CD14-positive monocyte (primary cell): Measurements from ENCODE around the gene TJP3. TPM values are rescaled to one million over a fixed set of nuclear protein-coding genes. Genes with fewer than 3 reads are reported as not detected.

ENCODE experiments used
- DNase-seq, 3 donors: peaks; one replicate each; pipeline ENCODE4 v3.0.0-alpha.2; 2011 to 2022
- H2AFZ ChIP-seq: 2 replicates; pipeline ENCODE4 v1.6.0; 2012; ENCODE audit warnings: mild to moderate bottlenecking, low read depth, low read length, inconsistent platforms; ENCODE audit not compliant: insufficient read depth, poor library complexity, severe bottlenecking
- H3K27ac ChIP-seq, 2 donors: 1 replicate in 1 of 2; 2 replicates in 1 of 2; pipeline ENCODE4 v1.5.1; 2012 to 2013; ENCODE audit warnings: low read length in 2 of 2, control low read depth in 1 of 2, inconsistent platforms in 1 of 2, low read depth in 1 of 2, mild to moderate bottlenecking in 1 of 2
- H3K27me3 ChIP-seq, 2 donors: one replicate each; pipeline versions ENCODE4 v1.6.0 to v1.6.1; 2011 to 2013; ENCODE audit warnings: low read length in 2 of 2; ENCODE audit not compliant: control insufficient read depth in 2 of 2, insufficient read depth in 2 of 2
- H3K36me3 ChIP-seq, 2 donors: replicated peaks in 1 of 2; 1 replicate in 1 of 2; 2 replicates in 1 of 2; pipeline versions ENCODE4 v1.5.1 to v1.6.1; 2012 to 2013; ENCODE audit warnings: low read length in 2 of 2, control low read depth in 1 of 2, inconsistent platforms in 1 of 2, mild to moderate bottlenecking in 1 of 2; ENCODE audit not compliant: insufficient read depth in 2 of 2, control insufficient read depth in 1 of 2
- H3K4me1 ChIP-seq, 2 donors: 1 replicate in 1 of 2; 2 replicates in 1 of 2; pipeline versions ENCODE4 v1.5.1 to v1.6.1; 2012 to 2013; ENCODE audit warnings: low read length in 2 of 2, control low read depth in 1 of 2, inconsistent platforms in 1 of 2, mild to moderate bottlenecking in 1 of 2, moderate library complexity in 1 of 2; ENCODE audit not compliant: insufficient read depth in 2 of 2, control insufficient read depth in 1 of 2
- H3K4me2 ChIP-seq: replicated peaks from 2 replicates; pipeline ENCODE3; 2012; ENCODE audit warnings: low read length, moderate library complexity, mild to moderate bottlenecking; ENCODE audit not compliant: poor library complexity, severe bottlenecking; ENCODE audit errors: extremely low read depth
- H3K4me3 ChIP-seq, 3 experiments: fragments of 200-600 bp in 1 of 3; sonication (generic) in 1 of 3; replicated peaks in 1 of 3; 1 replicate in 2 of 3; 2 replicates in 1 of 3; pipeline ENCODE4 v1.5.1; 2011 to 2013; ENCODE audit warnings: low read length in 3 of 3, mild to moderate bottlenecking in 3 of 3, control low read depth in 2 of 3, low read depth in 2 of 3, inconsistent platforms in 1 of 3, moderate library complexity in 1 of 3
- H3K79me2 ChIP-seq: 2 replicates; pipeline ENCODE4 v1.6.0; 2012; ENCODE audit warnings: mild to moderate bottlenecking, control low read depth, inconsistent platforms, low read length, moderate library complexity; ENCODE audit not compliant: insufficient read depth
- H3K9ac ChIP-seq: 2 replicates; pipeline ENCODE4 v1.6.0; 2017; ENCODE audit warnings: low read length, mild to moderate bottlenecking; ENCODE audit not compliant: insufficient read depth, poor library complexity, severe bottlenecking
- H3K9me3 ChIP-seq, 2 donors: replicated peaks in 1 of 2; 1 replicate in 1 of 2; 2 replicates in 1 of 2; pipeline versions ENCODE4 v1.5.1 to v1.6.1; 2012 to 2013; ENCODE audit warnings: low read length in 2 of 2, control low read depth in 1 of 2; ENCODE audit not compliant: control insufficient read depth in 1 of 2, insufficient read depth in 1 of 2
- H4K20me1 ChIP-seq: 2 replicates; pipeline ENCODE4 v1.6.0; 2012; ENCODE audit warnings: mild to moderate bottlenecking, low read length, control low read depth, moderate library complexity; ENCODE audit not compliant: insufficient read depth
- H3K27ac Mint-ChIP-seq, 7 donors: one replicate each; pipeline ENCODE4 v1.8.0; 2020; ENCODE audit warnings: mild to moderate bottlenecking in 7 of 7, mixed read lengths in 7 of 7, moderate library complexity in 6 of 7, inconsistent platforms in 2 of 7
- H3K27me3 Mint-ChIP-seq, 3 donors: one replicate each; pipeline ENCODE4 v1.8.0; 2021 to 2022; ENCODE audit warnings: low read depth in 3 of 3, mild to moderate bottlenecking in 3 of 3, mixed read lengths in 3 of 3, moderate library complexity in 3 of 3, inconsistent platforms in 1 of 3
- H3K36me3 Mint-ChIP-seq, 2 donors: one replicate each; pipeline ENCODE4 v1.8.0; 2020; ENCODE audit warnings: mixed read lengths in 2 of 2, inconsistent platforms in 1 of 2, mild to moderate bottlenecking in 1 of 2
- H3K4me1 Mint-ChIP-seq: one replicate; pipeline ENCODE4 v1.8.0; 2020; ENCODE audit warnings: mild to moderate bottlenecking, mixed read lengths
- H3K4me3 Mint-ChIP-seq, 2 donors: one replicate each; pipeline ENCODE4 v1.8.0; 2020; ENCODE audit warnings: mild to moderate bottlenecking in 2 of 2, mixed read lengths in 2 of 2, moderate library complexity in 1 of 2
- H3K9me3 Mint-ChIP-seq, 7 donors: one replicate each; pipeline ENCODE4 v1.8.0; 2020 to 2022; ENCODE audit warnings: mixed read lengths in 7 of 7, mild to moderate bottlenecking in 6 of 7, moderate library complexity in 6 of 7, inconsistent platforms in 2 of 7
- WGBS: methylation state at CpG from one replicate; pipeline ENCODE4 v1.1.5; 2013; ENCODE audit warnings: missing lambda C conversion rate; ENCODE audit not compliant: insufficient coverage; 5-methylcytosine and 5-hydroxymethylcytosine counted together
- intact Hi-C, 2 donors: fragments of 100-400 bp; cut with micrococcal nuclease; formaldehyde crosslinking; loops; one replicate each; pipeline versions ENCODE4 v1.15.0 to v1.15.1; 2023
- polyA plus RNA-seq, 3 donors: library from polyadenylated mRNA; depleted of rRNA in 1 of 3; unstranded in 2 of 3; stranded (reverse) in 1 of 3; fragments of 300-500 nt in 2 of 3; fragments of >200 nt in 1 of 3; fragmentation: Illumina TruSeq in 2 of 3; gene quantifications; 1 replicate in 2 of 3; 2 replicates in 1 of 3; pipeline ENCODE4 v1.2.3, GENCODE V29; 2012 to 2021
- TF ChIP-seq, protein P1 (sequence below): fragments of 200-600 bp; IDR thresholded peaks from one replicate; pipeline ENCODE4 v1.8.0; 2022; ENCODE audit warnings: antibody characterized with exemption, mild to moderate bottlenecking

TJP3 gene
- polyA plus RNA-seq, 3 donors: 0.01 TPM; not detected in 2

DNA sequence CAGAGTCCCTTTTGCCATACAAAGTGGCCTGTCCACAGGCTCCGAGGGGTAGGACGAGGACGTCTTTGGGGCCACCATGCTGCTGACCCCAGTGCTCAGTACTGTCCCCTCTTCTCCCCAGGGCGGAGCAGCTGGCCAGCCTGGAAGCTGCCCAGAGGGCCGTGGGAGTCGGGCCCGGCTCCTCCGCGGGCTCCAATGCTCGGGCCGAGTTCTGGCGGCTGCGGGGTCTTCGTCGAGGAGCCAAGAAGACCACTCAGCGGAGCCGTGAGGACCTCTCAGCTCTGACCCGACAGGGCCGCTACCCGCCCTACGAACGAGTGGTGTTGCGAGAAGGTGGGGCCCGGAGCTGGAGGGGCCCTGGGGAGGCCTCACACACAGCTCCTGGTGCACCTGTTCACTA, 32.2 kb downstream of the TJP3 start:
- 94% methylated on average over 18 of the region's 24 CpGs for WGBS
- Mint-ChIP-seq H3K4me1 (no peaks in the 10 kb centered on the region), H3K27me3 (peaks cover 4 to 6% (median 5%) of the 10 kb centered on the region in 3 donors), H3K4me3 (no peak overlapping the region), H3K27ac (no peak overlapping the region), H3K36me3 (no peaks in the 10 kb centered on the region), H3K9me3 (peaks cover 0 to 3% (median 0%) of the 10 kb centered on the region in 7 donors)
- TF ChIP-seq, protein P1, sequence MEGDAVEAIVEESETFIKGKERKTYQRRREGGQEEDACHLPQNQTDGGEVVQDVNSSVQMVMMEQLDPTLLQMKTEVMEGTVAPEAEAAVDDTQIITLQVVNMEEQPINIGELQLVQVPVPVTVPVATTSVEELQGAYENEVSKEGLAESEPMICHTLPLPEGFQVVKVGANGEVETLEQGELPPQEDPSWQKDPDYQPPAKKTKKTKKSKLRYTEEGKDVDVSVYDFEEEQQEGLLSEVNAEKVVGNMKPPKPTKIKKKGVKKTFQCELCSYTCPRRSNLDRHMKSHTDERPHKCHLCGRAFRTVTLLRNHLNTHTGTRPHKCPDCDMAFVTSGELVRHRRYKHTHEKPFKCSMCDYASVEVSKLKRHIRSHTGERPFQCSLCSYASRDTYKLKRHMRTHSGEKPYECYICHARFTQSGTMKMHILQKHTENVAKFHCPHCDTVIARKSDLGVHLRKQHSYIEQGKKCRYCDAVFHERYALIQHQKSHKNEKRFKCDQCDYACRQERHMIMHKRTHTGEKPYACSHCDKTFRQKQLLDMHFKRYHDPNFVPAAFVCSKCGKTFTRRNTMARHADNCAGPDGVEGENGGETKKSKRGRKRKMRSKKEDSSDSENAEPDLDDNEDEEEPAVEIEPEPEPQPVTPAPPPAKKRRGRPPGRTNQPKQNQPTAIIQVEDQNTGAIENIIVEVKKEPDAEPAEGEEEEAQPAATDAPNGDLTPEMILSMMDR: no peak
- Histone ChIP-seq H3K27ac (no peak overlapping the region), H3K79me2 (no peaks in the 10 kb centered on the region), H3K4me3 (no peak overlapping the region), H2AFZ (no peak overlapping the region), H4K20me1 (no peaks in the 10 kb centered on the region), H3K4me2 (no peak overlapping the region), H3K4me1 (no peaks in the 10 kb centered on the region), H3K27me3 (no peaks in the 10 kb centered on the region), H3K9me3 (no peaks in the 10 kb centered on the region), H3K36me3 (no peaks in the 10 kb centered on the region), H3K9ac (no peak overlapping the region)
- intact Hi-C loops: no loop called here
- no peak for DNase-seq

DNA sequence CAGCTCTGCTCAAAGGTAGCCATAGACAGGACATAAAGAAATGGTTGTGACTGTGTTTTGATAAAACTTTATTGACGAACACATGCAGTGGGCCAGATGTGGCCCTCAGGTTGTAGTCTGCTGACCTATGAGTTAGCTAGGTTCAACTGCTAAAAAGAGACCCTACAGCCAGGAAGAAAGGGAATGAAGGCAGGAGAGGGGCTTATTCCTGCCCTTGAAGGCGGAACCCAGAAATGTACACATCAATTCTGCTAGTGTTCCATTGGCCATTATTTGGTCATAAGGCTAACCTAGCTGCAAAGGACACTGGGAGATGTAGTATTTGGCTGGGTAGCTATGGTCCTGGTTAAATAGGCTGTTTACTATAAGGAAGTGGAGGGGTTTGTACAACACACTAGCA, 35.3 kb downstream of the TJP3 start:
- intact Hi-C loops: no loop called here
- Mint-ChIP-seq H3K27me3 (peaks cover 0 to 5% (median 1%) of the 10 kb centered on the region in 3 donors), H3K4me1 (no peaks in the 10 kb centered on the region), H3K4me3 (no peak overlapping the region), H3K27ac (no peak overlapping the region), H3K9me3 (peaks cover 0 to 3% (median 0%) of the 10 kb centered on the region in 7 donors), H3K36me3 (no peaks in the 10 kb centered on the region)
- no peaks in the 10 kb centered on the region for H3K9me3 ChIP-seq
- H3K4me3 ChIP-seq: no peak overlapping the region
- H3K4me1 ChIP-seq: no peaks in the 10 kb centered on the region
- H3K4me2 ChIP-seq: no peak overlapping the region
- no peak overlapping the region for H3K9ac ChIP-seq
- H3K36me3 ChIP-seq: no peaks in the 10 kb centered on the region
- H3K27ac ChIP-seq: no peak overlapping the region
- WGBS: 100% methylated on average over 2 of the region's 2 CpGs
- H2AFZ ChIP-seq: no peak overlapping the region
- DNase-seq: peak in 1 of 3 donors; percentile 4
- TF ChIP-seq, protein P1: no peak
- H3K79me2 ChIP-seq: no peaks in the 10 kb centered on the region
- no peaks in the 10 kb centered on the region for H4K20me1 ChIP-seq
- no peaks in the 10 kb centered on the region for H3K27me3 ChIP-seq
